SK-N-SH (cell line): Measurements from ENCODE around the gene ADNP2. TPM values are rescaled to one million over a fixed set of nuclear protein-coding genes. Genes with fewer than 3 reads are reported as not detected.

Source experiments
- CTCF ChIA-PET: fragments of 300-600, 350-600 bp; formaldehyde crosslinking; extraction: SDS; loops from one replicate; lab custom pipeline; 2021; lab: Yijun Ruan, JAX
- POLR2A ChIA-PET: fragments of 350-600 bp; sonication (Branson Sonifier 250); formaldehyde crosslinking; extraction: SDS; loops from one replicate; lab custom pipeline; 2020; ENCODE audit warnings: antibody characterized with exemption, inconsistent platforms; lab: Yijun Ruan, JAX
- DNase-seq: peaks from one replicate; pipeline ENCODE4 v3.0.0; 2012
- H2AFZ ChIP-seq: fragments of 200-600 bp; sonication (generic); 2 replicates; pipeline ENCODE4 v1.8.1; 2016; ENCODE audit warnings: antibody characterized with exemption, mild to moderate bottlenecking, low read depth
- H3F3A ChIP-seq: fragments of 200-600 bp; sonication (generic); replicated peaks from 2 replicates; pipeline ENCODE3; 2016; ENCODE audit warnings: antibody characterized with exemption, mild to moderate bottlenecking; ENCODE audit not compliant: insufficient read depth
- H3K27ac ChIP-seq, 2 experiments: fragments of 200-500 bp in 1 of 2; fragments of 200-600 bp in 1 of 2; sonication (Bioruptor generic) in 1 of 2; sonication (generic), shearing (Covaris generic) in 1 of 2; 2 replicates each; pipeline versions ENCODE4 v1.5.1 to v1.6.1; 2014 to 2016; ENCODE audit warnings: low read depth in 2 of 2, inconsistent platforms in 1 of 2, low read length in 1 of 2, mild to moderate bottlenecking in 1 of 2, mixed read lengths in 1 of 2
- H3K27me3 ChIP-seq: fragments of 200-600 bp; sonication (generic), shearing (Covaris generic); 2 replicates; pipeline ENCODE4 v1.6.1; 2016; ENCODE audit warnings: mixed run types; ENCODE audit not compliant: insufficient read depth
- H3K36me3 ChIP-seq, 2 experiments: fragments of 200-500 bp in 1 of 2; fragments of 200-600 bp in 1 of 2; sonication (Bioruptor generic) in 1 of 2; sonication (generic) in 1 of 2; replicated peaks in 1 of 2; 2 replicates each; pipeline versions ENCODE3 to v1.5.1; 2014 to 2016; ENCODE audit warnings: low read length in 1 of 2, mild to moderate bottlenecking in 1 of 2; ENCODE audit not compliant: insufficient read depth in 2 of 2, control insufficient read depth in 1 of 2
- H3K4me1 ChIP-seq, 2 experiments: fragments of 200-500 bp in 1 of 2; fragments of 200-600 bp in 1 of 2; sonication (Bioruptor generic) in 1 of 2; sonication (generic), shearing (Covaris generic) in 1 of 2; 2 replicates each; pipeline versions ENCODE4 v1.5.1 to v1.6.1; 2014 to 2016; ENCODE audit warnings: low read depth in 1 of 2, low read length in 1 of 2, mixed run types in 1 of 2; ENCODE audit not compliant: insufficient read depth in 2 of 2, control insufficient read depth in 1 of 2
- H3K4me2 ChIP-seq: fragments of 200-600 bp; sonication (generic), shearing (Covaris generic); 2 replicates; pipeline ENCODE4 v1.6.1; 2017; ENCODE audit warnings: mixed run types
- H3K4me3 ChIP-seq, 2 experiments: fragments of 200-500 bp in 1 of 2; fragments of 200-600 bp in 1 of 2; sonication (Bioruptor generic) in 1 of 2; sonication (generic), shearing (Covaris generic) in 1 of 2; 2 replicates each; pipeline versions ENCODE4 v1.5.1 to v1.8.1; 2014 to 2016; ENCODE audit warnings: low read depth in 2 of 2, inconsistent platforms in 1 of 2, low read length in 1 of 2, mild to moderate bottlenecking in 1 of 2, mixed read lengths in 1 of 2, moderate library complexity in 1 of 2
- H3K79me2 ChIP-seq: fragments of 200-600 bp; sonication (generic); 2 replicates; pipeline ENCODE4 v1.8.1; 2017; ENCODE audit warnings: mild to moderate bottlenecking; ENCODE audit not compliant: insufficient read depth
- H3K9ac ChIP-seq: fragments of 200-600 bp; sonication (generic); 2 replicates; pipeline ENCODE4 v1.6.1; 2017; ENCODE audit warnings: mixed run types
- H3K9me2 ChIP-seq: fragments of 200-600 bp; sonication (generic); 2 replicates; pipeline ENCODE4 v1.6.1; 2017; ENCODE audit warnings: mixed run types
- H3K9me3 ChIP-seq: fragments of 200-600 bp; sonication (generic); 2 replicates; pipeline ENCODE4 v1.6.1; 2017; ENCODE audit warnings: mixed run types, mild to moderate bottlenecking, moderate library complexity
- H4K20me1 ChIP-seq: fragments of 200-600 bp; sonication (generic); 2 replicates; pipeline ENCODE4 v1.6.1; 2017; ENCODE audit warnings: mild to moderate bottlenecking, mixed run types; ENCODE audit not compliant: insufficient read depth
- CHD2 ChIP-seq: fragments of 150-350 bp; IDR thresholded peaks from 2 replicates; pipeline ENCODE4 v1.6.1; 2018; ENCODE audit warnings: low read length; ENCODE audit not compliant: partially characterized antibody
- EP300 ChIP-seq, 2 experiments: IDR thresholded peaks; 2 replicates each; pipeline versions ENCODE4 v1.4.0 to v1.6.1; 2012; ENCODE audit warnings: borderline replicate concordance in 1 of 2, low read depth in 1 of 2, low read length in 1 of 2
- GATA2 ChIP-seq: sonication (generic); formaldehyde crosslinking; IDR thresholded peaks from 2 replicates; pipeline ENCODE4 v1.5.0; 2020; ENCODE audit warnings: mild to moderate bottlenecking, missing genetic modification reagents
- MEF2A ChIP-seq: IDR thresholded peaks from 2 replicates; pipeline ENCODE4 v1.4.0; 2012; ENCODE audit warnings: low read depth, borderline replicate concordance
- NFIC ChIP-seq: IDR thresholded peaks from 2 replicates; pipeline ENCODE4 v1.4.0; 2012; ENCODE audit warnings: borderline replicate concordance
- NRF1 ChIP-seq: IDR thresholded peaks from 2 replicates; pipeline ENCODE4 v1.6.1; 2012; ENCODE audit warnings: low read depth, mild to moderate bottlenecking, low read length
- SIN3A ChIP-seq: IDR thresholded peaks from 2 replicates; pipeline ENCODE4 v1.6.1; 2012; ENCODE audit warnings: low read depth, mild to moderate bottlenecking, low read length, moderate library complexity, borderline replicate concordance
- SMC3 ChIP-seq: IDR thresholded peaks from 2 replicates; pipeline ENCODE4 v1.6.1; 2012; ENCODE audit warnings: low read depth, low read length, improper control_type of control experiment
- WGBS: methylation state at CpG from one replicate; pipeline ENCODE4 v1.1.6; 2017; ENCODE audit warnings: low lambda C conversion rate; 5-methylcytosine and 5-hydroxymethylcytosine counted together
- polyA plus RNA-seq, 3 experiments: library from polyadenylated mRNA; depleted of rRNA; stranded (reverse); fragments of >200 nt; gene quantifications; 2 replicates each; pipeline ENCODE4 v1.2.3, GENCODE V29; 2012
- TF ChIP-seq, protein P1 (sequence below): IDR thresholded peaks from 2 replicates; pipeline ENCODE4 v1.6.1; 2012; ENCODE audit warnings: mild to moderate bottlenecking, low read depth, low read length, moderate library complexity

Gene ADNP2
- polyA plus RNA-seq, 1 of the 3 experiments (the other 2 are of a cell fraction) = 4.3 TPM

DNA sequence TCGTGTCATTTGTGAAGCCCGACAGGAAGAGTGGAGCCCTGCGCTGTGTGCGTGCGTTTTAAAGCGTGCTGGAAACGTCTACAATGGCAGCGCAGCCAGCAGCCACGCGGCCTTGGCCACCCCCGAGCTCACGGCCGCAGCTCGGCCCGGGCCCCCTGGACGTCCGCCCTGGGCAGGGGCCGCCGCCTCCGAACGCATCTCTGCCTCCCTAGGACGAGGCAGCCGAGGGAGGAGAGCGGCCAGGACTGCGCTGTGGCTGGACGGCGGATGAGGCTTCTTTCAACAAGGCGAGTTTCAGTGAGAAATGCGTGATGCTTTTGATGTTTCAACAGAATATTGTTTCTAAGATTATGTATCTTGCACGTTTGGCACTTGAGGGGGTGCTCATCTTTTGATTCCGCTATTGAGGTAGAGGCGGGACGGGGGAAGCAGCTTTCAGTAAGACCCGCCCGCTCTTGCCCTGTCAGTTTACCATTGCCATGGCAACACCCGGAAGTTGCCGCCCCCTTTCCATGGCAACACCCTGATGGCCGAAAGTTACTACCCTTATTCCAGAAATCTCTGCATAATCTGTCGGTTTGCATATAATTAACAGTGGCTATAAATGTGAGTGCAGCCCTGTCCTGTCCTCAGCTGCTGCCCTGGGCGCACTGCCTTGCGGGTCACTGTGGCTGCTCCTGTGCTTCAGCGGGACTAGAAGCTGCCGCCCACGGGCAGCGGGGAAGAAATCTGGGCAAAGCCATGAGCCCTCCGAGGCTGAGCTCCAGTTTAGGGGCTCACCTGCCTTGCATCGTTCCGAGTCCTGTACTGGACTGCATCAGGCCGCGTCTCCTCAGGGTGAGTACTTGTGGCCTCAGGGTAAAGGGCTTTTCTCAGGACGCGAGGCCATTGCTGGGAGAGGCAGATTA lies 38.6 kb downstream of the ADNP2 start (continued):
- TF ChIP-seq EP300 (IDR thresholded peaks at IDR 0.05; ENCODE audit: borderline replicate concordance in 1 of 2, low read depth in 1 of 2, low read length in 1 of 2) = no peak
- no peak for TF ChIP-seq SMC3

DNA sequence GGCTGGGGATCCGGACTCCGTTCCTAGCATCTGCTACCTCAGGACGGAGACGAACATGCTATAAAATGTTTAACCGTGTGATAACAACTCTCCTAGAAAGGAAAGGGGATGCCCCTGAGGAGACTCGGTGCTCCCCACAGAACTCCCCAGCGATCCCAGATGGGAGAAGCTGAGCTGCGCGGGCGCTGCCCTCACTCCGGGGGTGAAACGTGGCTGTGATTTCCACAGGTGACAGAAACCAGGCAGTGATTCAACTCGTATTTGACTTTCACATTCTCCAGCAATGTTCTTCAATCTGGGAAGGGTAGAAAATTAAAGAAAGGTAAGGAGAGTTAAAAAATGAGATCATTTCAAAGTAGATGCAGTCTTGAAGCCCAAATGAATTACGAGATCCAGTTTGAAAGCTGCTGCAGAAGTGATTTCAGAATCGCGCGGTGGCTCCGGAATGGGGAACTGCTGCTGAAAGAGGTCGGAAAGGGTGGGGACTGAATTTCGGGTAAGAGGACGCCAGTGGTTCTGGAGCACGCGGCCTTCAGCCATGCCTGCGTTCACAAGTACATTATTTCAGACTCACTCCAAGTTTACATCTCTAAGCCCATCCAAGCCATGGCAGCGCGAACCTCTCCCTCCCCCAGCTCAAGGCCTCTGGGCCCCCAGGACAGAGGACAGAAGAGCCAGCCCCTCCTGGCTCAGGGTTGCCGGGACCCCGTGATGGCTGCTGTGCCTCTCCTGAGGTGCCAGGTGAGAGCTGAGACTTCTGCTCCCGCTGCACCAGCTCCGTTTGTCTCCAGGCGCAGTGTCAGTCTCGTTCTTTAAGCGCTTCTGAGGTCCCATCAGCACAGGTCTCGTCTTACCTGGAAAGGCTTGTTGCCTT lies 39.5 kb downstream of the ADNP2 start:
- Histone ChIP-seq H3K9ac (peak overlapping the region; percentile 55), H3K4me1 (peaks cover 0 to 8% of the 10 kb centered on the region in 2 experiments; a peak in 3 of 4 replicates), H3K27me3 (no peaks in the 10 kb centered on the region), H3K4me2 (peak overlapping the region; percentile 82), H3K36me3 (peaks cover 16 to 30% of the 10 kb centered on the region in 2 experiments), H3K9me3 (no peaks in the 10 kb centered on the region), H3K79me2 (no peaks in the 10 kb centered on the region), H3F3A (peaks cover 10% of the 10 kb centered on the region), H3K4me3 (peak overlapping the region; percentile 63 to 66), H4K20me1 (0 out of 2 replicates have a peak, but pooled peaks cover 3% of the 10 kb centered on the region), H2AFZ (peak overlapping the region; percentile 85; the same call in 1 of the 2 replicates), H3K27ac (peak overlapping the region in 1 of 2 experiments; percentile 53; a peak in 3 of 4 replicates), H3K9me2 (no peaks in the 10 kb centered on the region)
- POLR2A ChIA-PET = interaction anchor here (1.2 kb wide), 1 partner anchor 40 kb away, joined by 4 read pairs; no protein-coding TSS in a partner anchor
- CTCF ChIA-PET = interaction anchor here (4.8 kb wide), 1 partner anchor 9 kb away, joined by 31 read pairs; no protein-coding TSS in a partner anchor
- 74% methylated on average over 25 of the region's 34 CpGs for WGBS
- DNase-seq = no peak
- TF ChIP-seq NFIC (no peak), SMC3 (no peak), NRF1 (0 out of 2 replicates have a peak, but pooled peaks have one; percentile 1), MEF2A (no peak)

DNA sequence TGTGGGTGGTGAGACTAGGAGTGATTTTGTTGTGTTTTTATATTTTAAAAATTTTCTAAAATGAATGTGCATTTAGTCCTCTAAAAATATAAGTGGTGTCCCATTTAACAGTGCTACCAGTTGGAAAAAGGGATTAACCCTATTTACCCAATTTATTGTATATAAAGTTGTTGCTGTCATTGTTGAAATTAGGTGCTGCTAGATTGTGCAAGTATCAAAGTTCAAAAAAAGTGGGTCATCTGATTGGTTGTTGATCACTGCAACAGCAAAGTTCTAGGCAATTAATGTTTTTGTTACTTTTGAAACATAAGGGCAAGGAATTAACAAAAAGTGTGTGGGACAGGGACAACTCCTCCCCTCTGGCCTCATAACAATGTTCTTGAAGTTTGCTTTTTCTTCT lies 40.6 kb downstream of the ADNP2 start:
- Histone ChIP-seq H3K4me2 (no peak overlapping the region; the same call in 1 of the 2 replicates), H3K36me3 (peaks cover 23 to 24% of the 10 kb centered on the region in 2 experiments), H4K20me1 (no peaks in the 10 kb centered on the region), H3K9me3 (no peaks in the 10 kb centered on the region), H3K27ac (no peak overlapping the region), H3K9ac (no peak overlapping the region), H3K79me2 (no peaks in the 10 kb centered on the region), H3K4me3 (no peak overlapping the region), H3K4me1 (peaks cover 0 to 8% of the 10 kb centered on the region in 2 experiments; a peak in 2 of 4 replicates), H3K27me3 (no peaks in the 10 kb centered on the region), H3F3A (peaks cover 14% of the 10 kb centered on the region), H2AFZ (no peak overlapping the region), H3K9me2 (no peaks in the 10 kb centered on the region)
- TF ChIP-seq, protein P1, sequence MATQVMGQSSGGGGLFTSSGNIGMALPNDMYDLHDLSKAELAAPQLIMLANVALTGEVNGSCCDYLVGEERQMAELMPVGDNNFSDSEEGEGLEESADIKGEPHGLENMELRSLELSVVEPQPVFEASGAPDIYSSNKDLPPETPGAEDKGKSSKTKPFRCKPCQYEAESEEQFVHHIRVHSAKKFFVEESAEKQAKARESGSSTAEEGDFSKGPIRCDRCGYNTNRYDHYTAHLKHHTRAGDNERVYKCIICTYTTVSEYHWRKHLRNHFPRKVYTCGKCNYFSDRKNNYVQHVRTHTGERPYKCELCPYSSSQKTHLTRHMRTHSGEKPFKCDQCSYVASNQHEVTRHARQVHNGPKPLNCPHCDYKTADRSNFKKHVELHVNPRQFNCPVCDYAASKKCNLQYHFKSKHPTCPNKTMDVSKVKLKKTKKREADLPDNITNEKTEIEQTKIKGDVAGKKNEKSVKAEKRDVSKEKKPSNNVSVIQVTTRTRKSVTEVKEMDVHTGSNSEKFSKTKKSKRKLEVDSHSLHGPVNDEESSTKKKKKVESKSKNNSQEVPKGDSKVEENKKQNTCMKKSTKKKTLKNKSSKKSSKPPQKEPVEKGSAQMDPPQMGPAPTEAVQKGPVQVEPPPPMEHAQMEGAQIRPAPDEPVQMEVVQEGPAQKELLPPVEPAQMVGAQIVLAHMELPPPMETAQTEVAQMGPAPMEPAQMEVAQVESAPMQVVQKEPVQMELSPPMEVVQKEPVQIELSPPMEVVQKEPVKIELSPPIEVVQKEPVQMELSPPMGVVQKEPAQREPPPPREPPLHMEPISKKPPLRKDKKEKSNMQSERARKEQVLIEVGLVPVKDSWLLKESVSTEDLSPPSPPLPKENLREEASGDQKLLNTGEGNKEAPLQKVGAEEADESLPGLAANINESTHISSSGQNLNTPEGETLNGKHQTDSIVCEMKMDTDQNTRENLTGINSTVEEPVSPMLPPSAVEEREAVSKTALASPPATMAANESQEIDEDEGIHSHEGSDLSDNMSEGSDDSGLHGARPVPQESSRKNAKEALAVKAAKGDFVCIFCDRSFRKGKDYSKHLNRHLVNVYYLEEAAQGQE = no peak
- TF ChIP-seq SIN3A (no peak), GATA2 (CRISPR knock-in tag) (no peak), CHD2 (no peak)
- ChIA-PET POLR2A (no interaction called here), CTCF (interaction anchor here (1.0 kb wide), 1 partner anchor 97 kb away, joined by 3 read pairs; the partner anchor contains the start of gene PARD6G)
- no peak for DNase-seq
